GM12891 (cell line): ENCODE results near the gene CYTH1.

ENCODE experiments used
- PAX5 ChIP-seq: IDR thresholded peaks from 2 replicates; pipeline ENCODE4 v1.6.1; 2011; ENCODE audit warnings: low read length, moderate library complexity, mild to moderate bottlenecking; ENCODE audit not compliant: insufficient read depth, severe bottlenecking
- POLR2A ChIP-seq: IDR thresholded peaks from 2 replicates; pipeline ENCODE4 v1.6.1; 2011; ENCODE audit warnings: low read depth, low read length, control low read depth
- POLR2AphosphoS5 ChIP-seq: IDR thresholded peaks from 2 replicates; pipeline ENCODE4 v1.6.1; 2011; ENCODE audit warnings: low read depth, low read length, control low read depth
- TAF1 ChIP-seq: IDR thresholded peaks from 2 replicates; pipeline ENCODE4 v1.6.1; 2011; ENCODE audit warnings: low read depth, low read length, control low read depth

DNA sequence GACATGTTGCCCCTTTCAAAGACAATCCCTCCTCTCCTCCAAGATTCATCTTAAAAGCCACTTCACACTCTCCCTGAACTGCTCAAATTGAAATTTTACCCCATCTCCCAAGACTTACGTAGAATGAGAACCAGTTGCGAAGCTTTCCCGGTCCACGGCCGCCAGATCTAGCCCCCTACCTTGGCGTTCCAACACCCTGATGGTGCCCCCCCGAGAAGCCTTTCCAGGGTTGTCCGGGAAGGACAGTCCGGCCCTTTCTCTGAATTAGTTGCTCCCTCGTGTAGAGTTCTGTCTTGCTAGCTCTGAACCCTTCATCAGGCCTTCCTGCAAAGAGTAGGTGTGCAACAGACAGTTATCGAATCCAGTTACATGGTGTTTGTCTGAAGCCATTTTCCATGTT, 144.9 kb downstream of the CYTH1 start:
- no peak for TF ChIP-seq POLR2AphosphoS5
- TF ChIP-seq POLR2A: no peak
- TF ChIP-seq PAX5: no peak
- TF ChIP-seq TAF1: no peak
